ENCODE measurements around the gene ZMYM3. TPM values are rescaled to one million over a fixed set of nuclear protein-coding genes. Genes with fewer than 3 reads are reported as not detected.

The ZMYM3 gene
- polyA plus RNA-seq, 2 donors, result 5.2 to 7.6 TPM

DNA sequence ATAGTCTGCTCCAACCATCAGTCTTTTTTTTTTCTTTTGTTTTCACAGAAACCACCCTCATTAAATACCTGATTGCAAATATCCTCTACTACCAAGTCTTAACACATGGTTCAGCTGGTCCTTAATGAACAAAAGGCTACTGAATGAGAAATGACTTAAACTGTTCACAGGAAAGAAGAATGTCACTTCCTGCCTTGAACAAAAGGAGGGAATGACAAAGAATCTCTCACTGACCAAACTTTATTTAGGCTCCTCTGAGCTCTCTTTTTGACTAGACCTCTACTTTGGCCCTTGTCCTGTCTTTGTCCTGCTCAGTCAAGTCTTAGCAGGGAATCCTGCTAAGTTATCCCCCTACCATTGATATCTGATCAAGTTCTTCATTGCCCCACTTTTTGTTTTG, 62.7 kb downstream of the ZMYM3 start:
- Histone ChIP-seq H3K4me3 (ENCODE audit: low read depth in 1 of 2, low read length in 2 of 2) (no peak overlapping the region), H3K36me3 (ENCODE audit: control insufficient read depth in 2 of 2, insufficient read depth in 2 of 2, low read length in 1 of 2) (no peaks in the 10 kb centered on the region), H3K4me1 (ENCODE audit: control insufficient read depth in 2 of 2, insufficient read depth in 2 of 2, low read length in 1 of 2) (no peaks in the 10 kb centered on the region), H3K27ac (ENCODE audit: low read depth in 2 of 2, low read length in 1 of 2) (no peak overlapping the region), H3K27me3 (ENCODE audit: control insufficient read depth in 1 of 2, insufficient read depth in 2 of 2, low read length in 2 of 2) (no peaks in the 10 kb centered on the region), H3K9me3 (ENCODE audit: control insufficient read depth in 2 of 2, insufficient read depth in 1 of 2, low read depth in 1 of 2, low read length in 1 of 2) (no peaks in the 10 kb centered on the region)

Other genes starting within 250 kb of the ZMYM3 start
- 10 to 100 TPM; 18.9 to 29.4 TPM for gene SNX12, start 185.8 kb downstream of the ZMYM3 start, polyA plus RNA-seq
- 10 to 100 TPM in 1 of 2 donors, 1 to 10 TPM in 1; 8.4 to 13.0 TPM for gene FOXO4, start 158.3 kb downstream of the ZMYM3 start, polyA plus RNA-seq
- gene CXorf65, start 147.4 kb downstream of the ZMYM3 start, polyA plus RNA-seq, result 1 to 10 TPM in 1 of 2 donors, under 1 TPM in 1; 0.34 to 3.9 TPM
- 10 to 100 TPM in 1 of 2 donors, 1 to 10 TPM in 1; 9.2 to 23.1 TPM for gene IL2RG, start 142.6 kb downstream of the ZMYM3 start, polyA plus RNA-seq
- 10 to 100 TPM in 1 of 2 donors, 1 to 10 TPM in 1; 9.5 to 14.0 TPM for gene MED12, start 135.5 kb downstream of the ZMYM3 start, polyA plus RNA-seq
- gene NLGN3, start 109.3 kb downstream of the ZMYM3 start, polyA plus RNA-seq, result under 1 TPM; 0.19 to 0.22 TPM
- under 1 TPM; 0.04 to 0.16 TPM for gene GJB1, start 30.9 kb downstream of the ZMYM3 start, polyA plus RNA-seq
- gene NONO, start 29.5 kb upstream of the ZMYM3 start, polyA plus RNA-seq, result 100 to 1,000 TPM in 1 of 2 donors, 10 to 100 TPM in 1; 66.8 to 106 TPM
- 1 to 10 TPM; 1.2 to 1.3 TPM for gene ITGB1BP2, start 47.6 kb upstream of the ZMYM3 start, polyA plus RNA-seq
- gene TAF1, start 112.2 kb upstream of the ZMYM3 start, polyA plus RNA-seq, result 1 to 10 TPM; 8.1 to 8.2 TPM

All from esophagus (tissue), 2 donors.